ENCODE results near the gene SART1. TPM values are rescaled to one million over a fixed set of nuclear protein-coding genes. Genes with fewer than 3 reads are reported as not detected.
"Not testable (repeated sequence)": the region's sequence is repeated elsewhere in the genome, so short reads cannot be mapped to it uniquely, and the experiment has no call there.

SART1 gene
- polyA plus RNA-seq, 6 donors from 2014 or later: 13.9 to 39.7 (median 18.3) TPM

DNA sequence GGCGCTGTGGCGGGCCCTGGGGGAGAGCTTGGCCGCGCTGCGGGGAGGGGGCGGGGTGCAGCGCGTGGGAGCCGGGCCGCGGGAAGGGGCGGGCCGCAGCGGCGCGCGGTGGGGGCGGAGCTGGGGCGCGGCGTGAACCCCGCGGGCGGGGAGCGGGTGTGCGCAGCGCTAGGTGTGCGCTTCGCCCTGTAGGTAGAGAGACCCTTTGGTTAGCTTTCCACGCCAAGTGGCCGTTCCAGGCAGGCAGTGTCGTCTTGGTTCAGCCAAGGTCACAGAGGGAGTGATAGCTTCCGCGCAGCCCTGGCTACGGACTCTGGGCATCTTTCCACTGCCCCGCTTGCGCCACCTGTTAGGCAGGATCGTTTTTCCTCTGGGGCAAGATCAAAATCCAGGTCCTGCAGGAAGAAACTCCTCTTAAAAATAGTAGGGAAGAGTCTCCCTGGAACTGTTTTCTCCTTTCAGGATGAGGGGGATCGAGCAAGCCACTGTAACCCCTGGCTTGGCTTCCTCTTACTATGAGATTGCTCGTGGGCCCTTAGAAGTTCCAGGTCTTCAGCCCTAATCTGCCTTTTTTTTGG lies 41.2 kb downstream of the SART1 start:
- peak overlapping the region; percentile 94 to 100 (median 99) for H3K4me3 Mint-ChIP-seq
- H3K36me3 Mint-ChIP-seq: peaks cover 6 to 9% of the 10 kb centered on the region in 2 donors
- H3K4me1 Mint-ChIP-seq: peaks cover 19 to 50% (median 37%) of the 10 kb centered on the region in 3 donors
- H3K27me3 Mint-ChIP-seq: no peaks in the 10 kb centered on the region
- ATAC-seq (ENCODE audit: low read depth in 2 of 2): peak; percentile 70 to 74
- DNase-seq: no peak
- peak overlapping the region; percentile 72 to 100 (median 98) for H3K27ac Mint-ChIP-seq
- H3K9me3 Mint-ChIP-seq: no peaks in the 10 kb centered on the region

DNA sequence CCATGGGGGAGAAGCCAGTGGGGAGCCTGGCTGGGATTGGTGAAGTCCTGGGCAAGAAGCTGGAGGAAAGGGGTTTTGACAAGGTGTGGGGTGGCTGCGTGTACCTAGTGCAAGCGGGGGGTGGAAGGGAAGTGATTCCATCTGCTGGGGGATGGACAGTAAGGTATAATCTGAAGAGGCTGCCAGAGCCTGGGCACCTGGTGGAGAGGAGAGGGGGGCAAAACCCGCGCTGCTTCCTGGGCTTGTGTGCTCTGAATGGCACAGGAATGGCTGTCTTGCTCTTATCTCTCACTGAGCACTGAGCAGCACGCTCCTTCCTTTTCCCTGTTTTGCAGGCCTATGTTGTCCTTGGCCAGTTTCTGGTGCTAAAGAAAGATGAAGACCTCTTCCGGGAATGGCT lies 41.8 kb downstream of the SART1 start:
- peak overlapping the region; percentile 77 to 100 (median 96) for H3K4me3 Mint-ChIP-seq
- ATAC-seq (ENCODE audit: low read depth in 2 of 2) (no peak), DNase-seq (no peak)
- H3K36me3 Mint-ChIP-seq: peaks cover under 1 to 4% of the 10 kb centered on the region in 2 donors
- H3K27me3 Mint-ChIP-seq: no peaks in the 10 kb centered on the region
- peaks cover 18 to 50% (median 34%) of the 10 kb centered on the region in 3 donors for H3K4me1 Mint-ChIP-seq
- H3K9me3 Mint-ChIP-seq: no peaks in the 10 kb centered on the region
- H3K27ac Mint-ChIP-seq: peak overlapping the region in 4 of 6 donors; percentile 28 to 85 (median 58)

DNA sequence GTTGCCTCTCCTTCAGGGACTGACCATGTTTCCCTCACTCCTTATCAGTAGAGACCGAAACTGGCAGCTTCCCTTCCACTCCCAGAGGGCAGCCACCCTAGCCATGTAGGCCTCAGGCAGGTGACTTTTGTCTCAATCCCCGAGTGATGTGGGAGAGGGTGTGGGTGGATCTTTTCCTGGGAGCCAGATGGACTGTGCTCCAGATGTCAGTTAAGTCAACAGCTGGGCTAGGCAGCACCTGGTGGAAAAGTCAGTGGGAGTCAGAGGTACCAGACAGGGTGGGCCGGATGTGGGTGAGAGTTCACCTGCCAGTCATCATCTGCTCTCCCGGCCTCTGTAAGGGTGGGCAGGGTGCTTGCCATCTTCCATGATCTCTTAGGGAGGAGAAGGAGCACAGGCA lies 42.7 kb downstream of the SART1 start:
- Mint-ChIP-seq H3K4me3 (peak overlapping the region in 7 of 8 donors; percentile 20 to 94 (median 73)), H3K36me3 (no peaks in the 10 kb centered on the region), H3K27ac (no peak overlapping the region), H3K27me3 (no peaks in the 10 kb centered on the region), H3K4me1 (peaks cover 18 to 49% (median 34%) of the 10 kb centered on the region in 3 donors), H3K9me3 (no peaks in the 10 kb centered on the region)
- ATAC-seq (ENCODE audit: low read depth in 2 of 2) (no peak), DNase-seq (no peak)

GRCh38 chr11:66006134-66006890 lies 44.8 kb downstream of the SART1 start:
- H3K4me3 Mint-ChIP-seq: peak overlapping the region in 2 of 8 donors; percentile 49 to 76
- ATAC-seq (ENCODE audit: low read depth in 2 of 2) (no peak), DNase-seq (no peak)
- no peaks in the 10 kb centered on the region for H3K9me3 Mint-ChIP-seq
- H3K4me1 Mint-ChIP-seq: peaks cover 10 to 33% (median 22%) of the 10 kb centered on the region in 3 donors
- H3K27ac Mint-ChIP-seq: peak overlapping the region in 2 of 6 donors; percentile 18 to 57
- H3K36me3 Mint-ChIP-seq: no peaks in the 10 kb centered on the region
- H3K27me3 Mint-ChIP-seq: peaks cover 0 to 6% (median 0%) of the 10 kb centered on the region in 3 donors

DNA sequence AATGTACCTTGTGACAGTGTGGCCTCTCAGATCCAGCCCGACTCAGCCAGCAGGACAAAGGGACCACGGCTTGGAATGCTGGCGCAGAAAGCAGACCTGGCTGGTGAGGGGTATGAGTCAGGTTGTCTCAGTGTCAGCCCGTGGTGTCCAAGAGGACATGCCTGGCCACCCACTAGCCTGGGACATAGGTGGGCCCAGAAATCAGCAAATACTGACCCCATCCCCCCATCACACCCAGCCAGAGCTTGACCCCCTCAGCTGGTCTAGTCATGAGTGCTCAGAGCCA lies 45.3 kb downstream of the SART1 start:
- Mint-ChIP-seq H3K27ac (no peak overlapping the region), H3K4me1 (peaks cover 5 to 29% (median 17%) of the 10 kb centered on the region in 3 donors), H3K4me3 (peak overlapping the region in 1 of 8 donors; percentile 19), H3K27me3 (peaks cover 0 to 6% (median 0%) of the 10 kb centered on the region in 3 donors), H3K9me3 (no peaks in the 10 kb centered on the region), H3K36me3 (no peaks in the 10 kb centered on the region)
- ATAC-seq (ENCODE audit: low read depth in 2 of 2): no peak
- DNase-seq: no peak

DNA sequence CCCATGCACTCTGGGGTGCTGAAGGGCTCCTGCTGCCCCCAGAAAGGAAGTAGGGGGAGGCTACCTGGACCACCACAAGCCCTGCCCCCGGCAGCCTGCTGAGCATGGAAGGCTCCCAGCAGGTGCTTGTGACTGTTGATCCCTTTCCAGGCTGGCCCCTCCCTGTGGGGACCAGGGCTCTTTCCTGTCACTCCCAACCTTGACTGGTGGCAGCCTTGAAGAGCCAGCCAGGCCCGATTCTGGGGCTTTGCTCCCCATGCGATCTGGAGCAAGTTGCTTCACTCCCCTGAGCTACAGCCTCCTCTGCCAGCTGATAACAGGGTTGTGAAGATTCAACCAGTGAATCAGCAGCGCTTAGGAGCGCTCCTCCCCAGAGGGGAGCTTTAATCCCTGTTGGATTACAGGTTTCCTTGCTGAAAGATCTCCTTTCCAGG lies 45.7 kb downstream of the SART1 start:
- no peaks in the 10 kb centered on the region for H3K9me3 Mint-ChIP-seq
- H3K4me3 Mint-ChIP-seq: no peak overlapping the region
- peak overlapping the region in 1 of 6 donors; percentile 57 for H3K27ac Mint-ChIP-seq
- ATAC-seq (ENCODE audit: low read depth in 2 of 2) (no peak), DNase-seq (no peak)
- H3K27me3 Mint-ChIP-seq: peaks cover 0 to 6% (median 3%) of the 10 kb centered on the region in 3 donors
- H3K4me1 Mint-ChIP-seq: peaks cover 3 to 25% (median 13%) of the 10 kb centered on the region in 3 donors
- H3K36me3 Mint-ChIP-seq: no peaks in the 10 kb centered on the region

- no peak overlapping the region for H3K27ac Mint-ChIP-seq
- peaks cover 2 to 20% (median 4%) of the 10 kb centered on the region in 3 donors for H3K4me1 Mint-ChIP-seq
- ATAC-seq (ENCODE audit: low read depth in 2 of 2): no peak
- no peaks in the 10 kb centered on the region for H3K9me3 Mint-ChIP-seq
- no peaks in the 10 kb centered on the region for H3K36me3 Mint-ChIP-seq
- no peak overlapping the region for H3K4me3 Mint-ChIP-seq
- H3K27me3 Mint-ChIP-seq: peaks cover 0 to 11% (median 6%) of the 10 kb centered on the region in 3 donors
- no peak for DNase-seq
Observed at GRCh38 chr11:66008095-66008467, 46.5 kb downstream of the SART1 start.

DNA sequence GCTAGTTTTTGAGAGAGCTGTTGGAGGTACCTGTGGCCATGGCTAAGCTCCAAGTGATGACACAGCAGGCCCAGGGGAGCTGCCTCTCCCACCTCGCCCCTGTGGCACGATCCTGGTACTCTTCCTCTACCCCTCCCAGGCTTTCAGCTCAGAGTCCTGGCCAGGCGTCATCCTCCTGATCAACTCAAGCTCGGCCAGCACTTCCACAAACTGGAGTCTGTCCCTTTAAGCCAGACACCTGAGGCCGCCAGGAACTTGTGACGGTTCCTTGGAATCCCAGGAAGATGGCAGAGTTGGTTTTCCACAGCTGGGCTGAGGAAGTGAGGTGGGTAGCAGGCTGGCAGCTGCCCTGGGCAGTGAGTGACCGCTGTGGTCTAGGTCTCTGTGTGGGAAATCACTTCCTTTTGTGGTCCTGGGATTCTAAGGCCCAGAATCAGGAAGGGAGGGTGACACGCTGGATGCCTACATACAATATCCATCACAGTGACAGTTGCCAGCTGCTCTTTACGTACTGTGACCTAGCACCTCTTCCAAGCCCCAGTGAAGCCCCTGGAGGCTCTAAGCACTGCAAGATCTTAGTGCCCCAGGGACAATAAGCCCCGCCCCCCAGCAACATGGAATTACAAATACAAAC lies 47.1 kb downstream of the SART1 start:
- H3K9me3 Mint-ChIP-seq: no peaks in the 10 kb centered on the region
- H3K4me3 Mint-ChIP-seq: no peak overlapping the region
- ATAC-seq (ENCODE audit: low read depth in 2 of 2): no peak
- no peak overlapping the region for H3K27ac Mint-ChIP-seq
- no peaks in the 10 kb centered on the region for H3K36me3 Mint-ChIP-seq
- peaks cover 0 to 15% (median 0%) of the 10 kb centered on the region in 3 donors for H3K4me1 Mint-ChIP-seq
- no peak for DNase-seq
- H3K27me3 Mint-ChIP-seq: peaks cover 0 to 16% (median 6%) of the 10 kb centered on the region in 3 donors

- Mint-ChIP-seq H3K4me3 (peak overlapping the region in 2 of 8 donors; percentile 12 to 72), H3K27me3 (peaks cover 0 to 27% (median 13%) of the 10 kb centered on the region in 3 donors)
- not testable (repeated sequence) for H3K27ac Mint-ChIP-seq; H3K4me1 Mint-ChIP-seq; H3K36me3 Mint-ChIP-seq; ATAC-seq (ENCODE audit: low read depth in 2 of 2); DNase-seq; H3K9me3 Mint-ChIP-seq
Observed at GRCh38 chr11:66010036-66010435, 48.5 kb downstream of the SART1 start.

- peaks cover 0 to 6% (median 0%) of the 10 kb centered on the region in 3 donors for H3K4me1 Mint-ChIP-seq
- peak overlapping the region in 1 of 6 donors; percentile 74 for H3K27ac Mint-ChIP-seq
- H3K27me3 Mint-ChIP-seq: peaks cover 0 to 27% (median 14%) of the 10 kb centered on the region in 3 donors
- no peak for DNase-seq
- no peaks in the 10 kb centered on the region for H3K9me3 Mint-ChIP-seq
- no peaks in the 10 kb centered on the region for H3K36me3 Mint-ChIP-seq
- ATAC-seq (ENCODE audit: low read depth in 2 of 2): no peak
- H3K4me3 Mint-ChIP-seq: no peak overlapping the region
Observed at GRCh38 chr11:66011239-66011784, 49.8 kb downstream of the SART1 start.

- Mint-ChIP-seq H3K36me3 (no peaks in the 10 kb centered on the region), H3K27ac (peak within 1 kb of the TSS in 1 of 6 donors; percentile 74), H3K9me3 (no peaks in the 10 kb centered on the region), H3K4me3 (peak within 1 kb of the TSS in 2 of 8 donors; percentile 20 to 29), H3K4me1 (peaks cover 0 to 6% (median 0%) of the 10 kb centered on the region in 3 donors), H3K27me3 (peaks cover 0 to 27% (median 14%) of the 10 kb centered on the region in 3 donors)
- DNase-seq: no peak
- peak in 1 of 2 donors; percentile 25 for ATAC-seq (ENCODE audit: low read depth in 2 of 2)
Observed at GRCh38 chr11:66011785-66012303, 50.3 kb downstream of the SART1 start, which contains the start of gene CST6. Gene CST6, plus strand, starts transcription at chr11:66012008. Its CDS starts 37 bp downstream, at chr11:66012045.

DNA sequence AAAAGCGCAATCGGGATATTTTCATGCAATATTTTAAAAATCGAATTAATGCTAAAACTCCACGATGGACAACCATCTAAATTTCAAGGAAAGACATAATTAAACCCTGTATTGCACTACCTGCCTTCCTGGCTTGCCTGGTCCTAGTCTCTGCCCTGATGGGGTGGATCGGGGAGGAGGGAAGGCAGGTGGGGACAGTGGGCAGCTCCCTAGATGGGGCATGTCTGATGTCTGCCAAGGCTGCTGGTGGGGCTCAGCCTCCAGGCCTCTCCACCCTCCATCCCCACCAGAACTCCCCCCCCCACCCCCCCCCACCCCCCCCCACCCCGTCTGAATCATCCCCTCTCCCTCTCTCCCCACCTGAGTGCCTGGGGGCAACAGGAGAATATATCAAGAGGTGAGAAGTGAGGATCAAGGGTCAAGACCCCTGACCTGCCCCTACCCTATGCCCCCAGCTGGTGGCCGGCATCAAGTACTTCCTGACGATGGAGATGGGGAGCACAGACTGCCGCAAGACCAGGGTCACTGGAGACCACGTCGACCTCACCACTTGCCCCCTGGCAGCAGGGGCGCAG lies 50.9 kb downstream of the SART1 start:
- Mint-ChIP-seq H3K36me3 (no peaks in the 10 kb centered on the region), H3K27me3 (peaks cover 0 to 27% (median 14%) of the 10 kb centered on the region in 3 donors), H3K4me1 (peaks cover 0 to 6% (median 0%) of the 10 kb centered on the region in 3 donors), H3K27ac (no peak overlapping the region), H3K4me3 (peak overlapping the region in 1 of 8 donors; percentile 20), H3K9me3 (no peaks in the 10 kb centered on the region)
- no peak for DNase-seq
- ATAC-seq (ENCODE audit: low read depth in 2 of 2): no peak
